ENCODE results near the gene LHFPL2.

The LHFPL2 gene

GRCh38 chr5:78600687-78601414, 47.7 kb downstream of the LHFPL2 start:
- Histone ChIP-seq H3K4me1 (ENCODE audit: control insufficient read depth, insufficient read depth, low read length, poor library complexity, severe bottlenecking) (no peaks in the 10 kb centered on the region), H3K4me3 (ENCODE audit: insufficient read depth, low read depth, low read length, poor library complexity, severe bottlenecking) (no peak overlapping the region), H3K27me3 (replicated peaks; ENCODE audit: control insufficient read depth, insufficient read depth, low read length, poor library complexity, severe bottlenecking) (no peaks in the 10 kb centered on the region), H3K36me3 (ENCODE audit: control insufficient read depth, insufficient read depth, low read length) (no peaks in the 10 kb centered on the region), H3K9me3 (ENCODE audit: control insufficient read depth, low read length) (no peaks in the 10 kb centered on the region), H3K27ac (ENCODE audit: insufficient read depth, low read length, poor library complexity, severe bottlenecking) (no peak overlapping the region)
- DNase-seq, result no peak

- H3K27ac ChIP-seq (ENCODE audit: insufficient read depth, low read length, poor library complexity, severe bottlenecking), result no peak overlapping the region
- H3K36me3 ChIP-seq (ENCODE audit: control insufficient read depth, insufficient read depth, low read length), result no peaks in the 10 kb centered on the region
- H3K4me1 ChIP-seq (ENCODE audit: control insufficient read depth, insufficient read depth, low read length, poor library complexity, severe bottlenecking), result no peaks in the 10 kb centered on the region
- no peaks in the 10 kb centered on the region for H3K27me3 ChIP-seq (replicated peaks; ENCODE audit: control insufficient read depth, insufficient read depth, low read length, poor library complexity, severe bottlenecking)
- H3K4me3 ChIP-seq (ENCODE audit: insufficient read depth, low read depth, low read length, poor library complexity, severe bottlenecking), result no peak overlapping the region
- no peak for DNase-seq
- H3K9me3 ChIP-seq (ENCODE audit: control insufficient read depth, low read length), result no peaks in the 10 kb centered on the region
Observed at GRCh38 chr5:78598973-78599372, 49.6 kb downstream of the LHFPL2 start.

- Histone ChIP-seq H3K4me3 (ENCODE audit: insufficient read depth, low read depth, low read length, poor library complexity, severe bottlenecking) (no peak overlapping the region), H3K9me3 (ENCODE audit: control insufficient read depth, low read length) (no peaks in the 10 kb centered on the region), H3K36me3 (ENCODE audit: control insufficient read depth, insufficient read depth, low read length) (no peaks in the 10 kb centered on the region), H3K27me3 (replicated peaks; ENCODE audit: control insufficient read depth, insufficient read depth, low read length, poor library complexity, severe bottlenecking) (no peaks in the 10 kb centered on the region), H3K4me1 (ENCODE audit: control insufficient read depth, insufficient read depth, low read length, poor library complexity, severe bottlenecking) (no peaks in the 10 kb centered on the region), H3K27ac (ENCODE audit: insufficient read depth, low read length, poor library complexity, severe bottlenecking) (no peak overlapping the region)
- DNase-seq, result no peak
Observed at GRCh38 chr5:78597974-78598371, 50.6 kb downstream of the LHFPL2 start.

- DNase-seq, result no peak
- no peaks in the 10 kb centered on the region for H3K27me3 ChIP-seq (replicated peaks; ENCODE audit: control insufficient read depth, insufficient read depth, low read length, poor library complexity, severe bottlenecking)
- no peaks in the 10 kb centered on the region for H3K4me1 ChIP-seq (ENCODE audit: control insufficient read depth, insufficient read depth, low read length, poor library complexity, severe bottlenecking)
- no peak overlapping the region for H3K4me3 ChIP-seq (ENCODE audit: insufficient read depth, low read depth, low read length, poor library complexity, severe bottlenecking)
- H3K36me3 ChIP-seq (ENCODE audit: control insufficient read depth, insufficient read depth, low read length), result no peaks in the 10 kb centered on the region
- no peaks in the 10 kb centered on the region for H3K9me3 ChIP-seq (ENCODE audit: control insufficient read depth, low read length)
- H3K27ac ChIP-seq (ENCODE audit: insufficient read depth, low read length, poor library complexity, severe bottlenecking), result no peak overlapping the region
Observed at GRCh38 chr5:78597068-78597973, 51.3 kb downstream of the LHFPL2 start.

- Histone ChIP-seq H3K36me3 (ENCODE audit: control insufficient read depth, insufficient read depth, low read length) (no peaks in the 10 kb centered on the region), H3K27me3 (replicated peaks; ENCODE audit: control insufficient read depth, insufficient read depth, low read length, poor library complexity, severe bottlenecking) (no peaks in the 10 kb centered on the region), H3K4me3 (ENCODE audit: insufficient read depth, low read depth, low read length, poor library complexity, severe bottlenecking) (no peak overlapping the region), H3K4me1 (ENCODE audit: control insufficient read depth, insufficient read depth, low read length, poor library complexity, severe bottlenecking) (no peaks in the 10 kb centered on the region), H3K9me3 (ENCODE audit: control insufficient read depth, low read length) (no peaks in the 10 kb centered on the region), H3K27ac (ENCODE audit: insufficient read depth, low read length, poor library complexity, severe bottlenecking) (no peak overlapping the region)
- DNase-seq, result no peak
Observed at GRCh38 chr5:78595458-78595921, 53.1 kb downstream of the LHFPL2 start.

GRCh38 chr5:78594610-78595457, 53.7 kb downstream of the LHFPL2 start:
- Histone ChIP-seq H3K27ac (ENCODE audit: insufficient read depth, low read length, poor library complexity, severe bottlenecking) (no peak overlapping the region), H3K27me3 (replicated peaks; ENCODE audit: control insufficient read depth, insufficient read depth, low read length, poor library complexity, severe bottlenecking) (no peaks in the 10 kb centered on the region), H3K4me1 (ENCODE audit: control insufficient read depth, insufficient read depth, low read length, poor library complexity, severe bottlenecking) (no peaks in the 10 kb centered on the region), H3K36me3 (ENCODE audit: control insufficient read depth, insufficient read depth, low read length) (no peaks in the 10 kb centered on the region), H3K4me3 (ENCODE audit: insufficient read depth, low read depth, low read length, poor library complexity, severe bottlenecking) (no peak overlapping the region), H3K9me3 (ENCODE audit: control insufficient read depth, low read length) (no peaks in the 10 kb centered on the region)
- DNase-seq, result no peak

- Histone ChIP-seq H3K4me3 (ENCODE audit: insufficient read depth, low read depth, low read length, poor library complexity, severe bottlenecking) (no peak overlapping the region), H3K9me3 (ENCODE audit: control insufficient read depth, low read length) (no peaks in the 10 kb centered on the region), H3K4me1 (ENCODE audit: control insufficient read depth, insufficient read depth, low read length, poor library complexity, severe bottlenecking) (no peaks in the 10 kb centered on the region), H3K36me3 (ENCODE audit: control insufficient read depth, insufficient read depth, low read length) (no peaks in the 10 kb centered on the region), H3K27ac (ENCODE audit: insufficient read depth, low read length, poor library complexity, severe bottlenecking) (no peak overlapping the region), H3K27me3 (replicated peaks; ENCODE audit: control insufficient read depth, insufficient read depth, low read length, poor library complexity, severe bottlenecking) (no peaks in the 10 kb centered on the region)
- no peak for DNase-seq
Observed at GRCh38 chr5:78594021-78594420, 54.6 kb downstream of the LHFPL2 start.

GRCh38 chr5:78593465-78593864, 55.1 kb downstream of the LHFPL2 start:
- Histone ChIP-seq H3K36me3 (ENCODE audit: control insufficient read depth, insufficient read depth, low read length) (no peaks in the 10 kb centered on the region), H3K27me3 (replicated peaks; ENCODE audit: control insufficient read depth, insufficient read depth, low read length, poor library complexity, severe bottlenecking) (no peaks in the 10 kb centered on the region), H3K4me3 (ENCODE audit: insufficient read depth, low read depth, low read length, poor library complexity, severe bottlenecking) (no peak overlapping the region), H3K9me3 (ENCODE audit: control insufficient read depth, low read length) (no peaks in the 10 kb centered on the region), H3K27ac (ENCODE audit: insufficient read depth, low read length, poor library complexity, severe bottlenecking) (no peak overlapping the region), H3K4me1 (ENCODE audit: control insufficient read depth, insufficient read depth, low read length, poor library complexity, severe bottlenecking) (no peaks in the 10 kb centered on the region)
- DNase-seq, result no peak

GRCh38 chr5:78592735-78593386, 55.7 kb downstream of the LHFPL2 start:
- Histone ChIP-seq H3K27ac (ENCODE audit: insufficient read depth, low read length, poor library complexity, severe bottlenecking) (no peak overlapping the region), H3K36me3 (ENCODE audit: control insufficient read depth, insufficient read depth, low read length) (no peaks in the 10 kb centered on the region), H3K4me3 (ENCODE audit: insufficient read depth, low read depth, low read length, poor library complexity, severe bottlenecking) (no peak overlapping the region), H3K9me3 (ENCODE audit: control insufficient read depth, low read length) (no peaks in the 10 kb centered on the region), H3K4me1 (ENCODE audit: control insufficient read depth, insufficient read depth, low read length, poor library complexity, severe bottlenecking) (no peaks in the 10 kb centered on the region), H3K27me3 (replicated peaks; ENCODE audit: control insufficient read depth, insufficient read depth, low read length, poor library complexity, severe bottlenecking) (no peaks in the 10 kb centered on the region)
- no peak for DNase-seq
